NCI-H1436 treated with DMSO at 0.1 percent for 48 hours (cell line): ENCODE measurements around the gene SLC39A12.

ENCODE experiments used
- DNase-seq: peaks from one replicate; lab custom pipeline; 2025; lab: John Stamatoyannopoulos, UW

The SLC39A12 gene

DNA sequence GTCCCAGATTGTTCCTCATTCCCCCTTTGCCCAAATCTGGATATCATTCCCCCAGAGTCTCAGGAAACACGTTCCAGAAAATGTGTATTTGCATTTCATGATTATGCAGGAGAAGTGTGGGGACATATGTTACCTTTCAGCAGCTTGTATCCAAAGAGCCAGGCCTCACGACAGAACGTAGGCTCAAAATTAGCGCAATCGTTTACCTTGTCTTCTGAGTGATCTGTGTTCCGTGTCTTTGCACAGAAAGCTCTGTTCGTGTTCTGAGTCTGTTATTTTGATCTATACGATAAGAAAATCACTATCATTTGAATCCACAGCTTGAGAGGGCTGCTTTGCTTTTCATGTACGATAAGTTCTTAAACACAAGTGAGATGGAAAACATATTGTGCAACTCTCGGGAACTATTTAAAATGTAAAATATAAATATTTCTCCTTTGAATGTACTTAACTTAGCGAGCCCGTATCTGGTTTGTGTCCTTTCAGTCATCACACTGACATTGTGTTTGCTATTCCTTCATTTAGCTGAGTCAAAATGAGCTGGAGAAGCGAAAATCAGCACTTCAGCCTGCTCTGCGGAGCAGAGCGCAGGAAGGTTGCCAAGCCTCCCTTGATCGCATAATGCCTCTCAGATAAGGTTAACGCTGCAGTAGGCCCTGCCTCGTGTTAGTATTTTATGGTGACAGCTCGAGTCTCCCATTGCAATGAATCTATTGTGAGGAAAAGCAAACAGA is 108.3 kb downstream of the SLC39A12 start:
- DNase-seq, result no peak

GRCh38 chr10:18066947-18067346 is 115.2 kb downstream of the SLC39A12 start:
- DNase-seq, result no peak

- DNase-seq, result no peak
These were observed 116.7 kb downstream of the SLC39A12 start for GRCh38 chr10:18068401-18068800.

- DNase-seq, result no peak
These were observed 119.9 kb downstream of the SLC39A12 start for GRCh38 chr10:18071591-18071990.

DNA sequence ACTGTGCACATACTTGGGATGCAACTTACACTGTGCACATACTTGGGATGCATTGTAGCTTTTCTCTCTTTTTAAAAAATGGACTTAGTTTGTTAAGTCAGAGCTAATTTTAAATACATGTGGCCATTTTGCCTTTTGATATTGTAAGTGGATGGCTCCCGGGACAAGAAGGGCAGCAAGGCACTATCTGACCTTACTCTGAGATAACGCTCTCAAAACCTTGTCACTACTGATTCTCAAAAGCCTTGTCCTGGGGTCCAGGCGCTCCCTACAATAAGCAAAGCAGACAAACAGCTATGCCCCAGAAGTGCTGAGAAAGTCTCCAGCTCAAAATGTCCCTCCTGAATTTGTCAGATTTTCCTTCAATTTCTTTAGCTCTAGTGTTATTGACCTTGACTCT is 121.6 kb downstream of the SLC39A12 start:
- no peak for DNase-seq

- DNase-seq, result no peak
These were observed 124.2 kb downstream of the SLC39A12 start for GRCh38 chr10:18075881-18076280.

DNA sequence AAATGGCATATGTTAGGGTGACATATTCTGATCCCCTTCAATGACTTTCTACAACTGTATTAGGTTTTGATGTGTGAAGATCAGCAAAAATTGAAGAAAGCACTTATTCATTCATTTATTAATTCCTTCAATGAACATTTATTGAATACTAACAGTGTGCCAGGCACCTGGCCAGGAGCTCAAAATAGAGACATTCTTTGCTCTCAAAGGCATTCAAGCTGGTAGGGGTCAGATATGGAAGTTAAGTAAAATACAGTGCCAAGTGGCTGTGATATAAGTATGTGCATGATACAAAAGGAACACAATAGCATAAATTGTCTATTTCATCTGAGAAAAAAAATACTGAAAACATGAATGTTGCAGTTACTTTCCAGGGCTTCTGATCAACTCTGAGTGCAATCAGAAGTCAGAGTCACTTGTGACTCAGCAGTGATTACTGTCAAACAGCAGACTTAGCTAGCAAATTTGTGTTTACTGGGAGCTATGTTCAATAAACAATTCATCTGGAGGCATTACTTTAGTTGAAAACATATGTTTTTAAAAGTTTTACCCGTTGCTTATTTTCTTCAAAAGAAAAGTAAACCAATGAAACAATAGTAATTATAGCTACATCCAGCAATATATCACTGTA is 128.1 kb downstream of the SLC39A12 start:
- no peak for DNase-seq

- no peak for DNase-seq
These were observed 130.7 kb downstream of the SLC39A12 start for GRCh38 chr10:18082381-18082780.

GRCh38 chr10:18085855-18086254 is 134.1 kb downstream of the SLC39A12 start:
- no peak for DNase-seq

DNA sequence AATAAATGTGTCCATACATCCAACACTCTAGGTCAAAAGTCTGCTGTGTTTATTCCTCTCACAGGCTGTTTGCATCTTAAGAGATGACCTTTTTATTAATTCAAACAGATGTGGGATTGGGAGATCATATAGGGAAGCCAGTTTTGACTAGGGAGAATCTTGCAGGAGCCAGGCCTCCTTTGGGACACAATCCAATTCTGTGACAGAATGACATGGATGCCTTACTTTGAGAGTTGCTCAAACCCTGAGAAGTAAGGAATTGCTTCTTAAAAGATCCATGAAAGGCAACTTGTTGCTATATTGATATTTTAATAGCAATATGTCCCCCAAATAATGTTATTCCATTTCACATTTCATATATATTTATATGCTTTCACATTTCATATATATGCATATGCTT is 135.0 kb downstream of the SLC39A12 start:
- DNase-seq, result no peak

DNA sequence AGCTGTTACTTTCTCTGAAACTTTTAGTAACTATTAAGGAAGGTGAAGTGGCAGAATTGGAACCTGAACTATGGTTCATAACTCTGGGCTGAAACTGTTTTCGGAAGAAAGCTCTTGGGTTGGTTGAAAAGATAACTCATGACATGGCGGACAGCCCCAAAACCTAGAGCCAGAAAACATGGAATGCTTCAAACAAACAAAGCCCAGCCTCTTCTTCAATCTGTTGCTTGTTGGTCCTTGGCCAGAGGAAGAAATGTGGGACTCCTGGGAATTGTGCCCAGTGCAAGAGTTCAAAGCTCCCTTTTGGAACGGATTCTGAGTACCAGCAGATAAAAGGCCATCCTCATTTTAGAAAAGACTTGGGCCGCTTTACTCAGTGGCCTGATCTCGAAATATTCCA is 135.6 kb downstream of the SLC39A12 start:
- DNase-seq, result no peak
